Uterus (tissue), 2 donors: ENCODE results near the gene STARD10.

ENCODE experiments used
- CTCF ChIP-seq, 4 experiments: fragments of 200-600 bp in 2 of 4; fragments of 450-650 bp in 2 of 4; sonication (generic) in 2 of 4; IDR thresholded peaks; one replicate each; pipeline ENCODE4 v1.5.1; 2016 to 2019; ENCODE audit warnings: antibody characterized with exemption in 4 of 4, mild to moderate bottlenecking in 2 of 4, moderate library complexity in 1 of 4
- POLR2A ChIP-seq, 2 donors: fragments of 450-650 bp; IDR thresholded peaks; one replicate each; pipeline ENCODE4 v1.6.1; 2016; ENCODE audit warnings: antibody characterized with exemption in 2 of 2, mild to moderate bottlenecking in 1 of 2, moderate library complexity in 1 of 2

GRCh38 chr11:72704783-72705265, 89.0 kb downstream of the STARD10 start:
- TF ChIP-seq POLR2A (IDR thresholded peaks at IDR 0.05): no peak
- no peak for TF ChIP-seq CTCF (IDR thresholded peaks at IDR 0.05)
